Measurements from ENCODE around the gene CD70. TPM values are rescaled to one million over a fixed set of nuclear protein-coding genes. Genes with fewer than 3 reads are reported as not detected.
"Not testable (repeated sequence)": the region's sequence is repeated elsewhere in the genome, so short reads cannot be mapped to it uniquely, and the experiment has no call there.

CD70 gene, protein sequence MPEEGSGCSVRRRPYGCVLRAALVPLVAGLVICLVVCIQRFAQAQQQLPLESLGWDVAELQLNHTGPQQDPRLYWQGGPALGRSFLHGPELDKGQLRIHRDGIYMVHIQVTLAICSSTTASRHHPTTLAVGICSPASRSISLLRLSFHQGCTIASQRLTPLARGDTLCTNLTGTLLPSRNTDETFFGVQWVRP
- 0.72 TPM for polyA plus RNA-seq (ENCODE audit: insufficient read length)

DNA sequence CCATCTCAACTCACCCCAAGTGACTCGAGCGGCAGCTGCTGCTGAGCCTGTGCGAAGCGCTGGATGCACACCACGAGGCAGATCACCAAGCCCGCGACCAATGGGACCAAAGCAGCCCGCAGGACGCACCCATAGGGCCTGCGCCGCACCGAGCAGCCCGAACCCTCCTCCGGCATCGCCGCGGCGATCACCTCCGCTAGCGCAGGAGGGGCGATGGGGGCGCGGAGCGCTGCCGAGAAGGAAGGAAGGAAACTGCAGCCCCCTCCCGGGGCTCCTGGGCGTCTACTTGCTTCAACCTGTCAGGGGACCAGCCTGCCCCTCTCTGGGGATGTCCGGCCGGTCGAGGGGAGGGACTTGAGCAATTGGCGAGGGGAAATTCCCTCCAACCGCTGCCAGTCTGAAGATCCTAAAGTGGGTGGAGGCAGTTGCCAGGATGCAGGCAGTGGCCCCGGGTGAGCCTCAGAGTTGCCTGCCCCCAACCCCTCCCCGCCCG, at the start of gene CD70:
Gene CD70 (minus strand): TSS at position 324 of the 493 bp plus-strand sequence. CDS start 148 bp downstream, at position 176.
- no peak for DNase-seq (ENCODE audit: low read depth)

GRCh38 chr19:6640333-6640732, 49.4 kb upstream of the CD70 start:
- DNase-seq (ENCODE audit: low read depth), result not testable (repeated sequence)

GRCh38 chr19:6639439-6639838, 48.5 kb upstream of the CD70 start:
- DNase-seq (ENCODE audit: low read depth), result no peak

GRCh38 chr19:6633456-6633813, 42.5 kb upstream of the CD70 start:
- DNase-seq (ENCODE audit: low read depth), result not testable (repeated sequence)

DNA sequence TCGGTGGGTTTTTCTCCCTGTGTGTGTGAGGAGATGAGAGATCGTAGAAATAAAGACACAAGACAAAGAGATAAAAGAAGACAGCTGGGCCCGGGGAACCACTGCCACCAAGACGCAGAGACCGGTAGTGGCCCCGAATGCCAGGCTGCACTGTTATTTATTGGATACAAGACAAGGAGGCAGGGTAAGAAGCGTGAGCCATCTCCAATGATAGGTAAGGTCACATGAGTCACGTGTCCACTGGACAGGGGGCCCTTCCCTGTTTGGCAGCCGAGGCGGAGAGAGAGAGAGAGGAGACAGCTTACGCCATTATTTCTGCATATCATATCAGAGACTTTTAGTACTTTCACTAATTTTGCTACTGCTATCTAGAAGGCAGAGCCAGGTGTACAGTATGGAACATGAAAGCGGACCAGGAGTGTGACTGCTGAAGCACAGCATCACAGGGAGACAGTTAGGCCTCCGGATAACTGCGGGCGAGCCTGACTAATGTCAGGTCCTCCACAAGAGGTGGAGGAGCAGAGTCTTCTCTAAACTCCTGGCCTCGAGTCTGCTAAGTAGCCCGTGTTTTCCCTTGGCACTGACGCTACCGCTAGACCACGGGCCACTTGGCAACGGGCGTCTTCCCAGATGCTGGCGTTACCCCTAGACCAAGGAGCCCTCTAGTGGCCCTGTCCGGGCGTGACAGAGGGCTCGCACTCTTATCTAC, 42.0 kb upstream of the CD70 start:
- DNase-seq (ENCODE audit: low read depth), result not testable (repeated sequence)

DNA sequence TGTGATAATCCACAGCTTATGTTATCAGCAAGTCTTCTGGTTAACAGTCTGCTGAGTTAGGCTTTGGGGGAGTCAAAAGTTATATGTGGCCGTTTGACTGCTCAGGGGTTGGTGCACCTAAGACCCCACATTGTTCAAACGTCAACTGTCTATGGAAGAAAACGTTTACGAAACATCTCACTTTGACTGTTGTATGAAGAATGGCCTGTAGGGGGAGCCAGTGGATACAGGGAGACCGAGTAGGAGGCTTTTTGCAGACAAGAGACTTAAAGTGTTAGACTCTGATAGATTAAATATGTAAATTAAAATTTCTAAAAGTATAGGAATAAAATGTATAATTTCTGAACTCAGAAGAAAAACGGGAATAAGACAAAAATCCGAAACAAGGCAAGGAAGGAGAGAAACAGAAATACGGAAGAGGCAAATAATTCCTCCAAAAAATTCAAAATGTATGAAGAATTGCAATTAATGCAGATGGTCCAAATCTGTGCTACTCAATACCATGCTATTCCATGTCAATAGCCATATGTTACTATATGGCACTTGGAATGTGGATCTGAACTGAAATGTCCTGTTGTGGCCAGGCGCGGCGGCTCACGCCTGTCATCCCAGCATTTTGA, 41.2 kb upstream of the CD70 start:
- DNase-seq (ENCODE audit: low read depth), result no peak

- no peak for DNase-seq (ENCODE audit: low read depth)
Measured at GRCh38 chr19:6626764-6627163, 35.8 kb upstream of the CD70 start.

DNA sequence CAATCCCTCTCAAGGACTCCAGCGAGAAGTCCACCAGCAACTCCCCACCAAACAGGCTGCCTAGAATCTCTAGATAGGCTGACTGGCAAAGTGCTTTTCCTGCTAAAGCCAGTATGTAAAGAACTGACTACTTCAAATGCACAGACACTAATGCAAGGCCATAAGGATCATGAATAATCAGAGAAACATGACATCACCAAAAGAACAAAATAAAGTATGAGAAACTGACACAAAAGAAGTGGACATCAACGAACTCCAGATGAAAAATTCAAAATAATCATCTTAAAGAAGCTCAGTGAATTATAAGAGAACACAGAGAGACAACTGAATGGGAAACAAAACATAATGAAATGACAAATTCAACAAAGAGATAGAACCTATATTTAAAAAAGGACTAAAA, 26.4 kb upstream of the CD70 start:
- no peak for DNase-seq (ENCODE audit: low read depth)

GRCh38 chr19:6616011-6616410, 25.1 kb upstream of the CD70 start:
- no peak for DNase-seq (ENCODE audit: low read depth)

DNA sequence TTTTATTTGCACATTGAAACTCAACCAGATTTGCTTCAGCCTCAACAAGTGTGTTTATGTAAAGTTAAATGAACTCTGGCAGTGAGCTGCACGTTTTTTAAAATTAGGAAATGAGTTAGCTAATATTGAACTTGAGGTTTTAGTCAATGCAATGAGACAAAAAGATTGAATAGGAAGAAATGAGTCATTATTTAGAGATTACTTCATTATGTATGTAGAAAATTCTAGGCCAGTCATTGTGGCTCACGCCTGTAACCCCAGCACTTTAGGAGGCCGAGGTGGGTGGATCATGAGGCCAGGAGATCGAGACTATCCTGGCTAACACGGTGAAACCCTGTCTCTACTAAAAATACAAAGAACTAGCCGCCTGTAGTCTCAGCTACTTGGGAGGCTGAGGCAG, 22.8 kb upstream of the CD70 start:
- no peak for DNase-seq (ENCODE audit: low read depth)

GRCh38 chr19:6610934-6611852, 20.2 kb upstream of the CD70 start:
- DNase-seq (ENCODE audit: low read depth), result peak; percentile 90

DNA sequence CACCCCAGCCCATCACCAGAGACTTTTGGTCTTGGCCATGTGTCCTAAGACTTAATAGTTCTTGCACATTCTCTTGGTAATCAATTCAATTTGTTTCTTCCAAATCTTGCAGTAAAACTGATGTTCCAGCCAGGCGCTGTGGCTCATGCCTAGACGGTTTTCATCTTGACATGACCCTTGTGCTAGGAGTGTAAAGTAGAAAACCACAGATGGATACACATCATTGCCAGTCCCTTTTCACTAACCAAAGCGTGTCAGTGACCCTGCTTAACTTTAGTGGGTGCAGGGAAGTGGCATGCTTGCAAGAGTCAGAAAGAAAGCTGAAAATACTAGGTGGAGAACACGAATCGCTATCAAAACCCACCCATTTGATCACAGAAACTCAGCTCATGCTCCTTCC, 18.0 kb upstream of the CD70 start:
- DNase-seq (ENCODE audit: low read depth), result no peak

DNA sequence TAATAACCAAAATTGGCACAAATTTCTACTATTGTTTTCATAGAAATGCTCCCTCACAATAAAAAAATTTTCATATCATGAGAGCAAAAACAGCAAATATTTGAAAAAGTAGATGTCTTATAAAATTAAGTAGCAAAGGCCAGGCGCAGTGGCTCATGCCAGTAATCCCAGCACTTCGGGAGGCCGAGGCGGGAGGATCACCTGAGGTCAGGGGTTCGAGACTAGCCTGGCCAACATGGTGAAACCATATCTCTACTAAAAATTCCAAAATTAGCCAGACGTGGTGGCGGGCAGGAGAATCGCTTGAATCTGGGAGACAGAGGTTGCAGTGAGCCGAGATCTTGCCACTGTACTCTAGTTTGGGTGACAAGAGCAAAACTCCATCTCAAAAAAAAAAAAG, 17.2 kb upstream of the CD70 start:
- not testable (repeated sequence) for DNase-seq (ENCODE audit: low read depth)

DNA sequence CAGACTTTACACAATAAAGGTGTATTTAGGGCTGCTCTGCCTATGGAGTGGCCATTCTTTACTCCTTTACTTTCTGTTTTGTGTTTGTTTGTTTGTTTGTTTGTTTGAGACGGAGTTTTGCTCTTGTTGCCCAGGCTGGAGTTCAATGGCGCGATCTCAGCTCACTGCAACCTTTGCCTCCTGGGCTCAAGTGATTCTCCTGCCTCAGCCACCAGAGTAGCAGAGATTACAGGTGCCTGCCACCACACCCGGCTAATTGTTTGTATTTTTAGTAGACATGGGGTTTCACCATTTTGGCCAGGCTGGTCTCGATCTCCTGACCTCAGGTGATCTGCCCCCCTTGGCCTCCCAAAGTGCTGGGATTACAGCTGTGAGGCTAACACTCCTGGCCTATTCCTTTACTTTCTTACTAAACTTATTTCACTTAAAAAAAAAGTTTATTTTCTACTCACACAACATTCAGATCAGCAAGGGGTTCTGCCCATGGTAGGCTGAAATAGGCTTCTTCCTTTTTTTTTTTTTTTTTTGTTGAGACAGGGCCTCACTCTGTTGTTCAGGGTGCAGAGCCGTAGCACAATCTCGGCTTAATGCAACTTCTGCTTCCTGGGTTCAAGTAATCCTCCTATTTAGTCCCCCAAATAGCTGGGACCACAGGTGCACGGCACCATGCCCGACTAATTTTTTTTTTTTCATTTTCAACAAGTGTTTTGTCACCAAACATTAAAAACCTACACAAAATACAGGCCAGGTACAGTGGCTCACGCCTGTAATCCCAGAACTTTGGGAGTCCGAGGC, 15.5 kb upstream of the CD70 start:
- not testable (repeated sequence) for DNase-seq (ENCODE audit: low read depth)

DNA sequence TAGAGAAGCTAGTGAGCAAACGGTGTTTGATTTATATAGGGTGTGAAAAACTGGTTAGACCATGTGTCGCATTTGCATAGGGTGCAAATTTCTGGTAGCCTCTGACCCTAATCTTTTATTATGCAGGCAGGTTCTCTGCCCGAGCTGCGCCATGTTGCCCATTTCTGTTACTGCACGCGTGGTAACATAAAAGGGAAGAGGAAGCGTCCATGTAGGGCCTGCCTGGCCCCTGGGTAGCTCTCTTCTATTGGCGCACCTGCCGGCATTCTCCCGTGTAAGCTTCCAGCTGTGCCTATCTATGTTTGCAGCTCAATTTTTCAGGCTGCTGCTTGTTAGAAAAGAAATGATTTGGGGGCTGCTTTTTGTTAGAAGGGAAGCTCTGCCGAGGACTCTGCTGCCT, 14.0 kb upstream of the CD70 start:
- DNase-seq (ENCODE audit: low read depth), result no peak

- DNase-seq (ENCODE audit: low read depth), result no peak
Measured at GRCh38 chr19:6602729-6603114, 11.8 kb upstream of the CD70 start.

DNA sequence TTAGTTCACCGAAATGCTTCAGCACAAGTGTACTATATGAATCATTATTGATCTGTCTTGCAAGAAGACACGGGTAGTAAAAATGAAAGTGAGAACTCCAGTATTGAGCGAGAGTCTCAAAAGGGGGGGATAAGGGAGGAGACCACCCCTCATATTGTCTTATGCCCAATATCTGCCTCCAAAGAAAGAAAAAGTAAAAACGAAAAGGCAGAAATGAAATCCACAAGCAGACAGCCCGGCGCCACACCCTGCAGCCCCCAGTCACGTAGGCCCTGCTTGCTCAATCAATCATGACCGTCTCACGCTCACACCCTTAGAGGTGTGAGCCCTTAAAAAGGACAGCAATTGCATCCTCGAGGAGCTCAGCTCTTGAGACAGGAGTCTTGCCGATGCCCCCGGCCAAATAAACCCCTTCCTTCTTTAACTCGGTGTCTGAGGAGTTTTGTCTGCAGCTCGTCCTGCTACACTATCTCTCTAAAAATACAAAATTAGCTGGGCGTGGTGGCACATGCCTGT, 10.6 kb upstream of the CD70 start:
- not testable (repeated sequence) for DNase-seq (ENCODE audit: low read depth)

- DNase-seq (ENCODE audit: low read depth), result not testable (repeated sequence)
Measured at GRCh38 chr19:6600951-6601536, 10.1 kb upstream of the CD70 start.

DNA sequence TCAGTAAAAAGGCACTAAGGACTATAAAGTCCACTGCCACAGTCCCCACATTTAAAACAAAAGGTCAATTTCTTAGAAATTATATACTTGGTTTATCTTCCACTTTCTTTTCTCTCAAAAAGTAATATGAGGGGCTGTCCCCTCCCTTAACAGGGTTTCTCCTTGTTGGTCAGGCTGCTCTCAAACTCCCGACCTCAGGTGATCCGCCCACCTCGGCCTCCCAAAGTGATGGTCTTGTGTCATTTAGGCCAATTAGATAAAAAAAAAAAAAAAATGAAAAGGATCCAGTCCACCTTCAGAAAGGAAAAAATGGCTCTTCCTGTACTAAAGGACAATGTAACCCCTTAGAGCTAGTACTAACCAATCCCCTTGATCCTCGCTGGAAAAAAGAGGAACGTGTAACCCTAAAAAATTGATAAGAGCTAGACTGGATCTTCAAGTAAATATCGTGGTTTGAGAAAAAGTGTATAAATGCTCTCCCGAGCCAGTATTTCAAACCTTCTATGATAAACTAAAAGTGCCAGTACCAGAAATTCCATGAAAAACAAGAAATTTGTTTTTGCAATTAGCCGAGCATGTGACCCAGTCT, 9.0 kb upstream of the CD70 start:
- no peak for DNase-seq (ENCODE audit: low read depth)
